OCI-LY1 (cell line): ENCODE results near the gene ATP13A4.

Experiments used
- H2AFZ ChIP-seq: fragments of 200-600 bp; sonication (generic), shearing (Covaris generic); 2 replicates; pipeline ENCODE4 v1.6.0; 2014; ENCODE audit warnings: antibody characterized with exemption, mild to moderate bottlenecking, low read length
- H3F3A ChIP-seq: fragments of 200-600 bp; sonication (generic), shearing (Covaris generic); 2 replicates; pipeline ENCODE4 v1.6.0; 2014; ENCODE audit warnings: mild to moderate bottlenecking, antibody characterized with exemption, low read length, moderate library complexity; ENCODE audit not compliant: insufficient read depth
- H3K27ac ChIP-seq: fragments of 200-600 bp; sonication (generic); 2 replicates; pipeline ENCODE4 v1.5.1; 2014; ENCODE audit warnings: low read length, mixed run types, mild to moderate bottlenecking, low read depth; ENCODE audit not compliant: poor library complexity, severe bottlenecking
- H3K27me3 ChIP-seq: fragments of 200-600 bp; sonication (generic); 2 replicates; pipeline ENCODE4 v1.6.0; 2014; ENCODE audit warnings: antibody characterized with exemption, mild to moderate bottlenecking, low read length, moderate library complexity; ENCODE audit not compliant: insufficient read depth
- H3K36me3 ChIP-seq: fragments of 200-600 bp; sonication (generic); 2 replicates; pipeline ENCODE4 v1.6.1; 2014; ENCODE audit warnings: mild to moderate bottlenecking, antibody characterized with exemption, low read length, moderate library complexity, mixed read lengths; ENCODE audit not compliant: insufficient read depth
- H3K4me1 ChIP-seq: fragments of 200-600 bp; sonication (generic); 2 replicates; pipeline ENCODE4 v1.5.1; 2014; ENCODE audit warnings: mild to moderate bottlenecking, low read length, moderate library complexity; ENCODE audit not compliant: insufficient read depth, severe bottlenecking
- H3K4me2 ChIP-seq: fragments of 200-600 bp; sonication (generic), shearing (Covaris generic); 2 replicates; pipeline ENCODE4 v1.6.1; 2014; ENCODE audit warnings: low read length
- H3K4me3 ChIP-seq: fragments of 200-600 bp; sonication (generic); 2 replicates; pipeline ENCODE4 v1.5.1; 2014; ENCODE audit warnings: low read length, low read depth, mild to moderate bottlenecking, mixed read lengths; ENCODE audit not compliant: poor library complexity, severe bottlenecking
- H3K79me2 ChIP-seq: fragments of 200-600 bp; shearing (Covaris generic); 2 replicates; pipeline ENCODE4 v1.6.1; 2016; ENCODE audit warnings: mixed run types, low read length, mixed read lengths; ENCODE audit not compliant: insufficient read depth
- H3K9ac ChIP-seq: fragments of 200-600 bp; sonication (generic), shearing (Covaris generic); 2 replicates; pipeline ENCODE4 v1.6.1; 2014; ENCODE audit warnings: mild to moderate bottlenecking, low read length, mixed read lengths
- H3K9me2 ChIP-seq: fragments of 200-600 bp; sonication (generic), shearing (Covaris generic); 2 replicates; pipeline ENCODE4 v1.6.1; 2014; ENCODE audit warnings: low read depth, mild to moderate bottlenecking, low read length, mixed read lengths
- H3K9me3 ChIP-seq: fragments of 200-600 bp; shearing (Covaris generic); 2 replicates; pipeline ENCODE4 v1.6.1; 2014; ENCODE audit warnings: low read length, mixed read lengths
- H4K20me1 ChIP-seq: fragments of 200-600 bp; sonication (generic), shearing (Covaris generic); 2 replicates; pipeline ENCODE4 v1.6.0; 2016; ENCODE audit warnings: mild to moderate bottlenecking, low read length; ENCODE audit not compliant: insufficient read depth
- EZH2 ChIP-seq: fragments of 200-600 bp; sonication (generic), shearing (Covaris generic); IDR thresholded peaks from 2 replicates; pipeline ENCODE4 v1.8.0; 2017; ENCODE audit warnings: borderline replicate concordance, mixed run types, mild to moderate bottlenecking, antibody characterized with exemption, low read length, moderate library complexity, mixed read lengths
- TF ChIP-seq, protein P1 (sequence below): fragments of 200-600 bp; sonication (generic), shearing (Covaris generic); IDR thresholded peaks from 2 replicates; pipeline ENCODE4 v1.5.1; 2017; ENCODE audit warnings: mild to moderate bottlenecking, antibody characterized with exemption, low read length, moderate library complexity, mixed read lengths

Gene ATP13A4

DNA sequence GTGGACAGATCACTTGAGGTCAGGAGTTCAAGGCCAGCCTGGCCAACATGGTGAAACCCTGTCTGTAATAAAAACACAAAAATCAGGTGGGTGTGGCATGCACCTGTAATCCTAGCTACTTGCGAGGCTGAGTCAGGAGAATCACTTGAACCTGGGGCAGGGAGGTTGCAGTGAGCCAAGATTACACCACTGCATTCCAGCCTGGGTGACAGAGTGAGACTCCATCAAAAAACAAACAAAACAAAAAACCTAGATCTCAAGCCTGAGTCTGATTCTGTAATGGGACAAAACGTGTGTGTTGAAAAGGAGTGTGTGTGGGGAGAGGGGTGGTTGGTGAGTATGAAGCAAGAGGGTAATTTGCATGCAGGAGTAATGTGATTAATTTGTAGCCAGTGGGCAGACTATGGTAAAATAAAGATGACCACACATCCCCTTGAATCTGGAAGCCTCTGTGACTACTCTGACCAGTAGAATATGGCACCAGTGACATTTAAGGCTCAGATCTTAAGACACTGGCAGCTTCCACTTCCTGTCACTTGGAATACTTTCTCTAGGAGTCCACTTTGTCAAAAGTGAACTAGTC is 19.9 kb upstream of the ATP13A4 start:
- no peaks in the 10 kb centered on the region; the same call in 1 of the 2 replicates for H4K20me1 ChIP-seq
- H3F3A ChIP-seq = no peaks in the 10 kb centered on the region
- no peaks in the 10 kb centered on the region for H3K27me3 ChIP-seq
- no peak for TF ChIP-seq EZH2
- TF ChIP-seq, protein P1, sequence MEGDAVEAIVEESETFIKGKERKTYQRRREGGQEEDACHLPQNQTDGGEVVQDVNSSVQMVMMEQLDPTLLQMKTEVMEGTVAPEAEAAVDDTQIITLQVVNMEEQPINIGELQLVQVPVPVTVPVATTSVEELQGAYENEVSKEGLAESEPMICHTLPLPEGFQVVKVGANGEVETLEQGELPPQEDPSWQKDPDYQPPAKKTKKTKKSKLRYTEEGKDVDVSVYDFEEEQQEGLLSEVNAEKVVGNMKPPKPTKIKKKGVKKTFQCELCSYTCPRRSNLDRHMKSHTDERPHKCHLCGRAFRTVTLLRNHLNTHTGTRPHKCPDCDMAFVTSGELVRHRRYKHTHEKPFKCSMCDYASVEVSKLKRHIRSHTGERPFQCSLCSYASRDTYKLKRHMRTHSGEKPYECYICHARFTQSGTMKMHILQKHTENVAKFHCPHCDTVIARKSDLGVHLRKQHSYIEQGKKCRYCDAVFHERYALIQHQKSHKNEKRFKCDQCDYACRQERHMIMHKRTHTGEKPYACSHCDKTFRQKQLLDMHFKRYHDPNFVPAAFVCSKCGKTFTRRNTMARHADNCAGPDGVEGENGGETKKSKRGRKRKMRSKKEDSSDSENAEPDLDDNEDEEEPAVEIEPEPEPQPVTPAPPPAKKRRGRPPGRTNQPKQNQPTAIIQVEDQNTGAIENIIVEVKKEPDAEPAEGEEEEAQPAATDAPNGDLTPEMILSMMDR = no peak
- no peaks in the 10 kb centered on the region for H3K36me3 ChIP-seq
- no peaks in the 10 kb centered on the region for H3K4me1 ChIP-seq
- no peak overlapping the region for H3K4me2 ChIP-seq
- H3K9ac ChIP-seq = no peak overlapping the region
- H3K27ac ChIP-seq = no peak overlapping the region
- no peak overlapping the region for H3K4me3 ChIP-seq
- no peaks in the 10 kb centered on the region for H3K79me2 ChIP-seq
- H3K9me2 ChIP-seq = no peaks in the 10 kb centered on the region
- H3K9me3 ChIP-seq = no peaks in the 10 kb centered on the region
- H2AFZ ChIP-seq = no peak overlapping the region

DNA sequence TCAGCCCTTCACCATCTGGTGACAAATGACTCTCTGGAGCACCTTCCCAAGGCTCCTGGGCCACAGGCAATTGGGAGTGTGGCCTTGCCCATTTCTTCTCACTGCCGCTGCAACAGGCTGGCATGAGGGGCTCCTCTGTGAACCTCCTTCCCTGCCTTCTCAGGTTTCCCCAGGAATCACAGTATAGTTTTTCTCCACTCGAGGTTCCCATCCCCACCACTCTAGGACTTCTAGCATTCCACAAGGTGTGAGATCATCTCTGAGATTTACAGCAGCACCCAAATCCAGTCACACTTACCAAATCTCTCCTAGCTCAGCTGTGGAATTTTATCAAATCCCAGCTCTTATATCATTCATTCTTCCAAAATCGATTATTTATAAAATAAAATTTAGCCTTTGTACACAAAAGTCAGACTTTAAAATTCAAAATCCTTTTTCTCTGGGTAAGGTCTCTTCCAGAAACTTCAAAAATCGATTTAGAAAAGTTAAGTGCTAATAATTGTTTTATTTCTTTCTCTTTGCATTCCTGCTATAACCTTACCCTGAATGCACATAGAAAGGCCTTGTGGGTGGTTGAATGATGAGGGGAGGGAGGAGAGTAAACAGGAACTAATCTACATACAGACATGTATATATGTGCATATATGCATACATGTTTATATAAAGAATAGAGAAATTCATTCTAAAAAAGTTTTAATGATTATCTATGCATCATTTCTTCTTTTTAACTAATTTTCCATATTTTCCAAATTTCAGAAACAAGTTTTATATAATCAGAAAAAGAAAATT is 18.9 kb upstream of the ATP13A4 start:
- Histone ChIP-seq H3K27ac (no peak overlapping the region), H3K9me3 (no peaks in the 10 kb centered on the region), H3K4me3 (no peak overlapping the region), H3F3A (no peaks in the 10 kb centered on the region), H3K79me2 (no peaks in the 10 kb centered on the region), H3K27me3 (no peaks in the 10 kb centered on the region), H3K4me2 (no peak overlapping the region), H3K36me3 (no peaks in the 10 kb centered on the region), H4K20me1 (no peaks in the 10 kb centered on the region; the same call in 1 of the 2 replicates), H2AFZ (no peak overlapping the region), H3K9me2 (no peaks in the 10 kb centered on the region), H3K4me1 (no peaks in the 10 kb centered on the region), H3K9ac (no peak overlapping the region)
- TF ChIP-seq EZH2 = no peak
- TF ChIP-seq, protein P1 = no peak

DNA sequence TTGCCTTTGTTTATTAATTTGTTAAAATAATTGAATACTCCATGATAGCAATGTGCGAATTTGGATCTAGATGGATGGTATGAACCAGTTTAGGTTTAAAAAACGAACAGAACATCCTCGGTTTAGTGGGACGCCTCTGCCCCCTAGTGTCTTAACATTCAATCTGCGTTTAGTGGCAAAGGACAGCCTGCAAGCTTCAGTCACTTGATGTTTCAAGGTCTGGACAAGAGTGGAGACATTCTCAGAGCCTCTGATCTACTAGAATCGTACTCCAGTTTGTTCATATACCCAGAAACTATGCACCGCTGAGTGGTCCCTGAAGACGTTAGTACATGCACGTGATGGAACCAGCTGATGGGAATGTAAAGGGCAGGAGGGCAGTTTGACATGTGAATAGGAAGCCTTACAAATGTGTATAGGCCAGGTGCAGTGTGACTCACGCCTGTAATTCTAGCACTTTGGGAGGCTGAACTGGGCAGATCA is 17.8 kb upstream of the ATP13A4 start:
- no peaks in the 10 kb centered on the region for H3K9me3 ChIP-seq
- no peak overlapping the region for H3K27ac ChIP-seq
- H3K27me3 ChIP-seq = no peaks in the 10 kb centered on the region
- H3K4me3 ChIP-seq = no peak overlapping the region
- H3K79me2 ChIP-seq = no peaks in the 10 kb centered on the region
- no peak overlapping the region for H3K9ac ChIP-seq
- H4K20me1 ChIP-seq = no peaks in the 10 kb centered on the region; the same call in 1 of the 2 replicates
- no peak overlapping the region for H2AFZ ChIP-seq
- TF ChIP-seq, protein P1 = peak; percentile 95
- TF ChIP-seq EZH2 = no peak
- no peaks in the 10 kb centered on the region for H3F3A ChIP-seq
- H3K4me1 ChIP-seq = no peaks in the 10 kb centered on the region
- no peaks in the 10 kb centered on the region for H3K36me3 ChIP-seq
- H3K9me2 ChIP-seq = no peaks in the 10 kb centered on the region
- no peak overlapping the region for H3K4me2 ChIP-seq
